Choroid plexus epithelial cell (primary cell): ENCODE results near the gene DPPA5.
"Not testable (repeated sequence)": the region's sequence is repeated elsewhere in the genome, so short reads cannot be mapped to it uniquely, and the experiment has no call there.

Source experiments
- DNase-seq: peaks from one replicate; pipeline ENCODE4 v3.0.0-alpha.2; 2010; ENCODE audit warnings: low read depth
- H3K4me3 ChIP-seq: 2 replicates; pipeline ENCODE4 v1.5.1; 2011; ENCODE audit warnings: low read depth, mild to moderate bottlenecking, control low read depth, low read length, moderate library complexity
- TF ChIP-seq, protein P1 (sequence below): conservative IDR thresholded peaks from 2 replicates; pipeline ENCODE4 v1.5.1; 2011; ENCODE audit warnings: low read depth, mild to moderate bottlenecking, control low read depth, inconsistent platforms, low read length, moderate library complexity

Gene DPPA5

DNA sequence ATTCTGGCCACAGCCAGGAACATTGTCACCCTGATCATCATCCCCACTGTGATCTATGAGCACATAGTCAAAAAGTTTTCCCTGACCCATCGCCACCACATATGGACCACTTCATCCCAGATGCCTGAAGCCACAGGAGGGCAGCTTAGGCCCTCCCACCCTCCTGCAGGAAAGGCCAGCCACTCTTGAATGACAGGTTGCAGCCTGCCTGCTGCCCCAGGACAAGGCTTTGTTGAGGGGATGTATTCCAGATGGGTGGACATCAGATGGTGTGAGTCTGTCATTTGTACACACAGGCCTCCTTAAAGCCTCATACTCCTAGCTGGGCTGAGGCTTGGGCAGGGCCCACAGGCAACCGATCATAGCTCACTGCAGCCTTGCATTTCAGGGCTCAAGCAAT, 30.8 kb downstream of the DPPA5 start:
- H3K4me3 ChIP-seq: no peak overlapping the region
- TF ChIP-seq, protein P1, sequence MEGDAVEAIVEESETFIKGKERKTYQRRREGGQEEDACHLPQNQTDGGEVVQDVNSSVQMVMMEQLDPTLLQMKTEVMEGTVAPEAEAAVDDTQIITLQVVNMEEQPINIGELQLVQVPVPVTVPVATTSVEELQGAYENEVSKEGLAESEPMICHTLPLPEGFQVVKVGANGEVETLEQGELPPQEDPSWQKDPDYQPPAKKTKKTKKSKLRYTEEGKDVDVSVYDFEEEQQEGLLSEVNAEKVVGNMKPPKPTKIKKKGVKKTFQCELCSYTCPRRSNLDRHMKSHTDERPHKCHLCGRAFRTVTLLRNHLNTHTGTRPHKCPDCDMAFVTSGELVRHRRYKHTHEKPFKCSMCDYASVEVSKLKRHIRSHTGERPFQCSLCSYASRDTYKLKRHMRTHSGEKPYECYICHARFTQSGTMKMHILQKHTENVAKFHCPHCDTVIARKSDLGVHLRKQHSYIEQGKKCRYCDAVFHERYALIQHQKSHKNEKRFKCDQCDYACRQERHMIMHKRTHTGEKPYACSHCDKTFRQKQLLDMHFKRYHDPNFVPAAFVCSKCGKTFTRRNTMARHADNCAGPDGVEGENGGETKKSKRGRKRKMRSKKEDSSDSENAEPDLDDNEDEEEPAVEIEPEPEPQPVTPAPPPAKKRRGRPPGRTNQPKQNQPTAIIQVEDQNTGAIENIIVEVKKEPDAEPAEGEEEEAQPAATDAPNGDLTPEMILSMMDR: no peak
- no peak for DNase-seq

DNA sequence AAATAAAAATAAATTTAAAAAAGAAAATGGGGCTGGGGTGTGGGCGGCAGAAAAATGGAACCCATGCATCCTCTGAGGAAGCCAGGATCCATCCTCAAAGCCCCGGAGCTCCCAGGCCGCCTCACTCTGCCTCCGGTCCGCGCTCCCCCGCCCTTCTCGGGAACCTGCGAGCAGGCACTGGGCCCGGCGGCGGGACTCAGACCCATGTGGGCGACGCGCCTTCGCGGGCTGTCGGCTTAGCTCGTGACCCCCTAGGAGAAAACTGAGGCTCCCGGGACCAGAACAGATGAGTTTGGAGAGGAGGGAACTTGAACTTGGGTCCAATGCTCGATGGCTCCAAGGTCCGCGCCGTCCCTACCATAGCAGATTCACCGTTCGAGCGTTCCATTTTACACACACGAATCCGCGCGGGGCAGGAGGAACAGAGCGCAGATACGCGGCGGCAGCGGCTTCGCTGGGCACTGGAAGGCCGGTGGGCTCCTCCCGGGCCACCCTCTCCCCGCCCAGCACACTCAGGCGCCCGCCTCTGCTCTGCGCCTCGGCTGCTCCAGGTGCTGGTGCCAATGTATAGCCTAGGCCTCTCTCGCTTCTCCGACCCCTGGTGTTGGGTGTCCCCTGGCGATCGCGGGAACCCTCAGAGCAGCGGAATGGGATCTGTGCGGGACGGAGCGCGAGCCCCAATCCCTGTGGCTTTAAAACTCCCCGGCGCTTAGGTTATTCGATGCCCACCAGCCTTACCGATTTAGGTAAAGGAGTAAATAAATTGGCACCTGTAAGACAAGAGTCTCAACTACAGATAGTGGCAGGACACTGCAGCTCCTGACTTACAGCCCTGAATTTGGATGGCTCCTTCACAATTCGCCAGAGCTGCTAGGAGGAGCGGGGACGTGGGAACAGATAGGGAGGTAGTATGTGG, 39.2 kb downstream of the DPPA5 start:
- TF ChIP-seq, protein P1: no peak
- peak overlapping the region; percentile 32 for H3K4me3 ChIP-seq
- no peak for DNase-seq

DNA sequence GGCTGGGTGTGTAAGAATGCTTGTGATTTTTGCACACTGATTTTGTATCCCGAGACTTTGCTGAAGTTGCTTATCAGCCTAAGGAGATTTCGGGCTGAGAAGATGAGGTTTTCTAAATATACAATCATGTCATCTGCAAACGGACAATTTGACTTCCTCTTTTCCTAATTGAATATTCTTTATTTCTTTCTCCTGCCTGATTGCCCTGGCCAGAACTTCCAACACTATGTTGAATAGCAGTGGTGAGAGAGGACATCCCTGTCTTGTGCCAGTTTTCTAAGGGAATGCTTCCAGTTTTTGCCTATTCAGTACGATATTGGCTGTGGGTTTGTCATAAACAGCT, 43.6 kb downstream of the DPPA5 start:
- not testable (repeated sequence) for DNase-seq
- peak overlapping the region; percentile 83 for H3K4me3 ChIP-seq

DNA sequence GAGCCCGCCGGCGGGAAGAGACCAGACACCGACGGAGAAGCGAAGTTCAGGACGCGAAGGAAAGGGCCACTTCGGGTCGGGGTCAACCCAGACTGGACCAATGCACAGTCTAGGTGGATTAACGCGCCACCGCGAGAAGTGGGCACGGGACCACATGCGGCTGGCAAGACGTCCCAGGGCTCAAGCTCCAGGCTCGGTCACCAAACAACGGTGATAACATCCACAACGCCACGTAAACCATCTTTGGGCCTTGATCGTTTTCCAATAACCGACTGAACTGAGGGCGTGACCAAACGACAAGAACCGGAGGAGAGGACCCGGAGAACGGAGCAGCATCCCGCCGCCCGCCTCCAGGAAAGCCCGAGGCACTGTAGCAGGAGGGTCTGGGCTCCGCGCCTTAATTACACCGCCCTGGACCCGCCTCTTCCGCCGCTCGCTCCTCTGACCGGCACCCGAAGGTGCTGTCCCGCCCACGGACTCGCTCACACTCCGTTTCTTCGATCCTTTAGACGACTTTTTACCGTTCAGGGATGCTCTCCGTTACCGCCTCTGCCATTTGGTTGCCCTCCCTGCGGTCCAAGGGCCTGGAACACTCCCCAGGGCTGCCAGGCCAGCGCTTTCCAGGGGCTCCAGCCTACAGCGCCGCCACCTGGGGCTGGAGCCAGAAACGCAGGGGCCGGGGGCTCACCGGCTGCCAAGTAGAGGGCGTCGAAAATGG, 44.1 kb downstream of the DPPA5 start:
- peak; percentile 53 for DNase-seq
- H3K4me3 ChIP-seq: peak overlapping the region; percentile 83
- TF ChIP-seq, protein P1: peak; percentile 73

DNA sequence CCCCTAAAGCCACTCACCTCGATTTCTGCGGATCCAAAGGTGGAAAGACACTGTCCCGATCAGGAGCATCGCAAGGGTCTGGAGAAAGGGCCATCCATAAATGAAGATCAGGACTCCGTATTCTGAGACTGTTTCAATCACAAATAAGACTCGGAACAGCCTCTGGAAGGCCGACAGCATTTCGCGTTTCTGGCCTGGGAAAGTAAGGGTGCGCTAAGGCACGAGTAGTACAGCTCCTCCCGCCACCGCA, 44.6 kb downstream of the DPPA5 start:
- TF ChIP-seq, protein P1: no peak
- H3K4me3 ChIP-seq: peak overlapping the region; percentile 83

DNA sequence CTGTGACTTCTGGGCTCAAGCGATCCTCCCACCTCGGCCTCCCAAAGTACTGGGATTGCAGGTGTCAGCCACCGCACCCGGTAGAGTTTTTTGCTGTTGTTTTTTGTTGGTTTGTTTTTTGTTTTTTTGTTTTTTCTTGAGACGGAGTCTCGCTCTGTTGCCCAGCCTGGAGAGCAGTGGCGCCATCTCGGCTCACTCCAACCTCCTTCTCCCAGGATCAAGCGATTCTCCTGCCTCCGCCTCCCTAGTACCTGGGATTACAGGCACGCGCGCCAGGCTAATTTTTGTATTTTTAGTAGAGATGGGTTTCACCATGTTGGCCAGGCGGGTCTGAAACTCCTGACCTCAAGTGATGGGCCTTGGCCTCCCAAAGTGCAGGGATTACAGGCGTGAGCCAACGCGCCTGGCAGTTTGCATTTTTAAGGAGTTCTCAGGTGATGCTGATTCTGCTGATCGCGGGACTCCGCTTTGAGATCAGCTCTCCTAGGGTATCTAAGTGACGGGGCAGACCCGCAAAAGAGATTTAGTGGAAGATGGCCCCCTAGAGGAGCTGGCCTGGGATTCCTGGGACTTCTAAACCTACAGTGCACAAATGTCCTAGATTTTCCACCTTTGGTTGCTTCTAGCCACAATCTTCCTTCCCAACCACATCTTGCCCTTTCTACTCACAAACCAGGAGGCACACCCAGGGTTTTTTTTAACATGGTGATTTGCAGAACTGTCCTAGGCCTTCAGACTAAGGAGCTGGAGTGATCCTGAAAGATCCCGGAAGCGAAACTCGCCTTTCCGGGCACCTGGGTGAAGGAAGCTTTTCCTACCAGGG, 45.2 kb downstream of the DPPA5 start:
- TF ChIP-seq, protein P1: peak; percentile 40
- peak overlapping the region; percentile 83 for H3K4me3 ChIP-seq
- peak; percentile 30 for DNase-seq

More for the DNA sequence above, 44.6 kb downstream of the DPPA5 start:
- no peak for DNase-seq

DNA sequence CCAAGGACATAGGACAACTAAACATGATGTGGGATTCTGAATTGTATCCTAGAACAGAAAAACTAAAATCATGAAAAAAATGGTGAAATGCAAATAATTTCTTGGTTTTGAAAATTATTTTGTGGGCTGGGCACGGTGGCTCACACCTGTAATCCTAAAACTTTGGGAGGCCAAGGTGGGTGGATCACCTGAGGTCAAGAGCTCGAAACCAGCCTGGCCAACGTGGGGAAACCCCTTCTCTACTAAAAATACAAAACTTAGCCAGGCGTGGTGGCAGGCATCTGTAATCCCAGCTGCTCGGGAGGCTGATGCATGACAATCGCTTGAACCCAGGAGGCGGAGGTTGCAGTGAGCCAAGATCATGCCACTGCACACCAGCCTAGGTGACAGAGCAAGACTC, 50.3 kb downstream of the DPPA5 start:
- H3K4me3 ChIP-seq, DNase-seq: not testable (repeated sequence)
